Stomach (tissue), 4 donors: ENCODE data around the gene CBARP.
A peak's percentile ranks its signal among the peaks of the same experiment; 100 is the strongest.

ENCODE experiments used
- CTCF ChIP-seq, 7 experiments: fragments of 450-650 bp in 4 of 7; fragments of 200-600 bp in 3 of 7; sonication (generic) in 3 of 7; IDR thresholded peaks; one replicate each; pipeline ENCODE4 v1.5.1; 2016 to 2019; ENCODE audit warnings: antibody characterized with exemption in 7 of 7, control low read depth in 2 of 7, mild to moderate bottlenecking in 1 of 7
- POLR2A ChIP-seq, 4 donors: fragments of 450-650 bp; IDR thresholded peaks; one replicate each; pipeline ENCODE4 v1.6.1; 2016; ENCODE audit warnings: antibody characterized with exemption in 4 of 4, control low read depth in 2 of 4, mild to moderate bottlenecking in 1 of 4, moderate library complexity in 1 of 4
- POLR2AphosphoS5 ChIP-seq, 3 donors: sonication (generic); formaldehyde crosslinking; IDR thresholded peaks; one replicate each; pipeline ENCODE4 v1.6.1; 2016; ENCODE audit warnings: antibody characterized with exemption in 3 of 3

- TF ChIP-seq CTCF (IDR thresholded peaks at IDR 0.05) (no peak), POLR2A (IDR thresholded peaks at IDR 0.05) (no peak), POLR2AphosphoS5 (IDR thresholded peaks at IDR 0.05) (peak in 2 of 3 donors; percentile 12 to 22)
Measured at GRCh38 chr19:1265615-1266128, 27.9 kb upstream of the CBARP start.
